ENCODE data around the gene SLC35B1.

- no peak for TF ChIP-seq EHMT2 (IDR thresholded peaks at IDR 0.05; ENCODE audit: low read depth)
- no peak for TF ChIP-seq MAFK (IDR thresholded peaks at IDR 0.05; ENCODE audit: partially characterized antibody)
- TF ChIP-seq POLR2A (IDR thresholded peaks at IDR 0.05; ENCODE audit: low read length): no peak
- no peak for TF ChIP-seq SMC3 (IDR thresholded peaks at IDR 0.05)
Observed at GRCh38 chr17:49715216-49715615, 7.5 kb upstream of the SLC35B1 start.

Measured in A549 (cell line).